Fibroblast of lung (primary cell): ENCODE data around the gene DPM2. TPM values are rescaled to one million over a fixed set of nuclear protein-coding genes. Genes with fewer than 3 reads are reported as not detected.

Experiments used
- DNase-seq, 2 donors: peaks; one replicate each; pipeline versions ENCODE4 v3.0.0 to v3.0.0-alpha.2; 2010; ENCODE audit warnings: low read depth in 2 of 2
- H2AFZ ChIP-seq: 2 replicates; pipeline ENCODE4 v1.5.1; 2012; ENCODE audit warnings: low read length, control low read depth, inconsistent platforms
- H3K27ac ChIP-seq: 2 replicates; pipeline ENCODE4 v1.5.1; 2011; ENCODE audit warnings: low read length, control low read depth; ENCODE audit not compliant: insufficient read depth
- H3K27me3 ChIP-seq: 2 replicates; pipeline ENCODE4 v1.5.1; 2011; ENCODE audit warnings: mild to moderate bottlenecking, low read length; ENCODE audit not compliant: control insufficient read depth, insufficient read depth
- H3K36me3 ChIP-seq: 2 replicates; pipeline ENCODE4 v1.5.1; 2011; ENCODE audit warnings: low read length; ENCODE audit not compliant: control insufficient read depth, insufficient read depth
- H3K4me1 ChIP-seq: 2 replicates; pipeline ENCODE4 v1.5.1; 2011; ENCODE audit warnings: low read length; ENCODE audit not compliant: control insufficient read depth, insufficient read depth; ENCODE audit errors: extremely low read depth
- H3K4me2 ChIP-seq: 2 replicates; pipeline ENCODE4 v1.5.1; 2011; ENCODE audit warnings: low read length, control low read depth; ENCODE audit not compliant: insufficient read depth; ENCODE audit errors: extremely low read depth
- H3K4me3 ChIP-seq, 4 experiments: fragments of 200-600 bp in 1 of 4; sonication (generic) in 1 of 4; replicated peaks in 1 of 4; 2 replicates each; pipeline ENCODE4 v1.5.1; 2011 to 2016; ENCODE audit warnings: low read length in 4 of 4, low read depth in 3 of 4, mild to moderate bottlenecking in 3 of 4, control low read depth in 2 of 4, inconsistent platforms in 1 of 4, mixed read lengths in 1 of 4; ENCODE audit not compliant: insufficient read depth in 1 of 4; ENCODE audit errors: control extremely low read depth in 1 of 4
- H3K79me2 ChIP-seq: 2 replicates; pipeline ENCODE4 v1.5.1; 2012; ENCODE audit warnings: mild to moderate bottlenecking, low read length, inconsistent platforms; ENCODE audit not compliant: control insufficient read depth, insufficient read depth
- H3K9ac ChIP-seq: 2 replicates; pipeline ENCODE4 v1.5.1; 2011; ENCODE audit warnings: mild to moderate bottlenecking, low read length, control low read depth; ENCODE audit not compliant: insufficient read depth
- H3K9me3 ChIP-seq: 2 replicates; pipeline ENCODE4 v1.5.1; 2012; ENCODE audit warnings: low read depth, low read length; ENCODE audit not compliant: control insufficient read depth, insufficient read depth
- H4K20me1 ChIP-seq: 2 replicates; pipeline ENCODE4 v1.5.1; 2011; ENCODE audit warnings: low read length; ENCODE audit not compliant: control insufficient read depth, insufficient read depth; ENCODE audit errors: extremely low read depth
- CTCF ChIP-seq, 2 donors: IDR thresholded peaks in 1 of 2; conservative IDR thresholded peaks in 1 of 2; 1 replicate in 1 of 2; 2 replicates in 1 of 2; pipeline ENCODE4 v1.5.1; 2011 to 2012; ENCODE audit warnings: low read length in 2 of 2, control low read depth in 1 of 2, inconsistent platforms in 1 of 2, low read depth in 1 of 2, mild to moderate bottlenecking in 1 of 2
- EZH2 ChIP-seq: IDR thresholded peaks from 2 replicates; pipeline ENCODE4 v1.5.1; 2012; ENCODE audit warnings: low read length, control low read depth, mild to moderate bottlenecking; ENCODE audit errors: missing control alignments
- polyA plus RNA-seq, 2 donors: library from polyadenylated mRNA; depleted of rRNA in 1 of 2; stranded (reverse) in 1 of 2; unstranded in 1 of 2; fragments of >200 nt; gene quantifications; 2 replicates each; pipeline ENCODE4 v1.2.1, GENCODE V29; 2011 to 2012; ENCODE audit warnings: missing spikeins in 1 of 2
- total RNA-seq: library from RNA; depleted of rRNA; stranded (reverse); fragments of >200 nt; gene quantifications from 2 replicates; pipeline ENCODE4 v1.2.1, GENCODE V29; 2014

Gene DPM2
- total and polyA plus RNA-seq, 2 donors (not counting 1 experiment from before 2014, with no cell fraction given): 11.7 to 24.1 TPM

GRCh38 chr9:127895811-127896210 lies 41.8 kb downstream of the DPM2 start:
- H3K4me3 ChIP-seq: no peak overlapping the region
- no peak overlapping the region for H2AFZ ChIP-seq
- no peak overlapping the region for H3K9ac ChIP-seq
- no peak overlapping the region for H3K27ac ChIP-seq
- no peak for DNase-seq
- TF ChIP-seq CTCF (conservative IDR thresholded peaks at IDR 0.05 in 1 of 2, IDR thresholded peaks at IDR 0.05 in 1 of 2; ENCODE audit: low read depth in 1 of 2, low read length in 2 of 2) (no peak), EZH2 (no peak)
- H3K4me1 ChIP-seq: peaks cover 17% of the 10 kb centered on the region
- no peaks in the 10 kb centered on the region for H3K27me3 ChIP-seq
- H3K79me2 ChIP-seq: peaks cover 20% of the 10 kb centered on the region
- H4K20me1 ChIP-seq: no peaks in the 10 kb centered on the region
- peaks cover 37% of the 10 kb centered on the region for H3K36me3 ChIP-seq
- H3K4me2 ChIP-seq: no peak overlapping the region
- H3K9me3 ChIP-seq: no peaks in the 10 kb centered on the region

DNA sequence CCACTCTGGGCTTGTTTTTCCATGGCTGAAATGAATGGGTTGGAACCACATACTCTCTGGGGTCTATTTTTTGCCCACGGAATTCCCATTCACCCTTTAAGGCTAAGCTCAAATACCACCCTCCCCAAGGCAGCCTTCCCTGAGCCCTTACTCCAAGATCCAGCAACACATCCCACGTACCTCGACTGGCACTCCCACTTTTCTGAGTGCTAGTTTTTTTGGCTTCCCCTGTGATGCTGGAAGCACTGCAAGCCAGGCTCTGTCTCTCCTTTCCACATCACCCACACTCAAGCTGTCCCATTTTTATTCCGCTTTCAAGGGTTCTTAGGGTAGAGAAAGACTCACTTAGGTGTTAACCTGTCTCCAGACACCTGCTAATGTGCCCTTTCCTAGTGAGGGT lies 44.3 kb downstream of the DPM2 start:
- DNase-seq: no peak
- peaks cover 46% of the 10 kb centered on the region for H3K36me3 ChIP-seq
- no peak overlapping the region for H3K27ac ChIP-seq
- H3K79me2 ChIP-seq: peaks cover 15% of the 10 kb centered on the region
- H3K4me2 ChIP-seq: no peak overlapping the region
- no peaks in the 10 kb centered on the region for H3K9me3 ChIP-seq
- H2AFZ ChIP-seq: no peak overlapping the region
- H3K27me3 ChIP-seq: no peaks in the 10 kb centered on the region
- no peak for TF ChIP-seq CTCF (conservative IDR thresholded peaks at IDR 0.05 in 1 of 2, IDR thresholded peaks at IDR 0.05 in 1 of 2; ENCODE audit: low read depth in 1 of 2, low read length in 2 of 2)
- TF ChIP-seq EZH2: no peak
- H4K20me1 ChIP-seq: no peaks in the 10 kb centered on the region
- H3K9ac ChIP-seq: no peak overlapping the region
- peaks cover 11% of the 10 kb centered on the region for H3K4me1 ChIP-seq
- H3K4me3 ChIP-seq: no peak overlapping the region

- Histone ChIP-seq H3K36me3 (peaks cover 46% of the 10 kb centered on the region), H3K4me3 (no peak overlapping the region), H3K79me2 (peaks cover 13% of the 10 kb centered on the region), H3K9ac (no peak overlapping the region), H3K9me3 (no peaks in the 10 kb centered on the region), H3K4me2 (no peak overlapping the region), H3K27me3 (no peaks in the 10 kb centered on the region), H2AFZ (no peak overlapping the region), H4K20me1 (no peaks in the 10 kb centered on the region), H3K27ac (no peak overlapping the region), H3K4me1 (peaks cover 10% of the 10 kb centered on the region)
- TF ChIP-seq EZH2: no peak
- no peak for TF ChIP-seq CTCF (conservative IDR thresholded peaks at IDR 0.05 in 1 of 2, IDR thresholded peaks at IDR 0.05 in 1 of 2; ENCODE audit: low read depth in 1 of 2, low read length in 2 of 2)
- no peak for DNase-seq
These were observed 44.8 kb downstream of the DPM2 start for GRCh38 chr9:127892831-127893230.
